HG03354 (cell line): ENCODE data around the gene LRRC45.

ENCODE experiments used
- ATAC-seq: cut with Tn5 transposase; IDR thresholded peaks from one replicate; pipeline ENCODE4 v1.9.1; 2021; ENCODE audit warnings: mild to moderate bottlenecking; ENCODE audit not compliant: unreplicated experiment, poor library complexity, severe bottlenecking

The LRRC45 gene

DNA sequence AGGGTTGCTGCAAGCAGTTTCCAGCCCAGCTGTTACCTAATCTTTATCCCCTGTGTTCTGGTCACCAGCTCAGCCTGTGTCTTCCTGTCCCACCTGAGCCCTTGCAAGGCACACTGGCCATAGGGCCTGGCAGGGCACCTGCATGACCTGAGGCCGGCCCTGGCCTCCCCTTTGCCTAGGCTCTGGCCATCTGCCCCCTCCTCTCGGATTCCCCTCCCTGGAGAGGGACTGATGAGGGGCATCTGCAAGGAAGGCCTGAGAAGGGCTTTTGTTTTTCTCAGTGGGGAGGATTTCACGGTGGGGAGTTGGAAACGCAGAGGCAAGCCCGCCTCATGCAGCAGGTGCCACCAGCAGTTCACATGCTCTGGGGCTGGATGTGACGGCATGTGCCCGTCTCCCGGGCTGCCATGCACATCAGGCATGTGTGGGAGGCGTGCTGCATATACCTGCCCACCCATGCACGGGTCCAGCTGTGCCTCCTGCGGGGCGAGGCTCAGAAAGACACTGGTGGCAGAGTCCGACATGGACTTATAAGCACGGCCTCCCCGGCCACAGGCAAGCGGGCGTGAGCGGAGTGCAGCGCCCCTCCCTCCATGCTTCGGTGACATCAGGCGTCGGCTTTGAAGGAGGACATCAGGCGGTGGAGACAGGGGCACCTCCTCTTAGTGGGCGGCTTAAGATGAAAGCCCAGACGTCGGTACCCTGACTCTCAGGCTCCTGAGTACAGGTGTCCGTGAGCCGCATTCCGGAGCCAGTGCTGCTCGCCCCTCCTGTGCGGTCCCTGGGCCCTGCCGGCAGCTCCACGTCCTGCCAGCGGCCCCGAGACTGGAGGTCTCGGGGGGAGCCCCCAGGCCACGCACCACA, 29.1 kb upstream of the LRRC45 start:
- ATAC-seq: no peak

DNA sequence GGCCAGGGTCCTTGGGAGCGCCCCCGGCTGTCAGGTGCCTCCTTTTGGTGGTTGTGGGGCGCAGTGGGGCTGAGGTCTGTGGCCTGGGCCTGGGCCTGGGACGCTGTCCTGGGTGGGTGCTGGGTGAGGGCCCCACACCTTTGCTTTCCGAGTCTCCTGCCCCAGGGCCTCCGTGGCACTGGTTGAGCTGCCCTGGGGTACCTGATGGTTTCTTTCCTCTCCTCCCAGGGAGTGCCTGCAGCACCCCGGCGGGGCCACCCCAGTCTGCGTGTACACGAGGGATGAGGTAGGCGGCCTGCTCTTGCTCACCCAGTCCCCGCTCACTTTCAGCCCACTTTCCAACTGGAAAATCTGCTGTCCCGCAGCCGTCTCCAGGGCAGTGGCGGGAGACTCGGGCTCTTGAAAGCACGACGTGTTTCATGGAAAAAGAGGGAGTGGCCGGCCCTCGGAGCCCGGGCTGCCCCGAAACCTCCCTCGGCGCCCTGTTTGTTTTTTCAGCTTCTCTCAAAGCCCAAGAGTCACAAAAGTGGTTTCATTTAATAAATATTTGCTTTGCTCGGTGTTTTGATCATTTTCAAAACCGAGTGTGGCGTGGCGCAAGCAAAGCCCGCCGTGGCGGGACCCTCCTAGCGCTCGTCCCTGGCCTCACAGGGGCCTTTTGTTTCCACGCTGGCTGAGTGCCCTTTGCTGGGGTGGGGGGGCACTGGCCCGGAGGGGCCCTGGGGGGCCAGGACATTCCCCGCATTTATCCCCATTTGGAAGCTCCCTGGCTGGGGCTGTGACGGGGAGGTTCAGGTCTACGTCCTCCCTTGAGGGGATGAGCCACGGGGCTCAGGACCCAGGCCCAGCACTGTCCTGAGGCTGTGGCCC, 28.3 kb upstream of the LRRC45 start:
- no peak for ATAC-seq

DNA sequence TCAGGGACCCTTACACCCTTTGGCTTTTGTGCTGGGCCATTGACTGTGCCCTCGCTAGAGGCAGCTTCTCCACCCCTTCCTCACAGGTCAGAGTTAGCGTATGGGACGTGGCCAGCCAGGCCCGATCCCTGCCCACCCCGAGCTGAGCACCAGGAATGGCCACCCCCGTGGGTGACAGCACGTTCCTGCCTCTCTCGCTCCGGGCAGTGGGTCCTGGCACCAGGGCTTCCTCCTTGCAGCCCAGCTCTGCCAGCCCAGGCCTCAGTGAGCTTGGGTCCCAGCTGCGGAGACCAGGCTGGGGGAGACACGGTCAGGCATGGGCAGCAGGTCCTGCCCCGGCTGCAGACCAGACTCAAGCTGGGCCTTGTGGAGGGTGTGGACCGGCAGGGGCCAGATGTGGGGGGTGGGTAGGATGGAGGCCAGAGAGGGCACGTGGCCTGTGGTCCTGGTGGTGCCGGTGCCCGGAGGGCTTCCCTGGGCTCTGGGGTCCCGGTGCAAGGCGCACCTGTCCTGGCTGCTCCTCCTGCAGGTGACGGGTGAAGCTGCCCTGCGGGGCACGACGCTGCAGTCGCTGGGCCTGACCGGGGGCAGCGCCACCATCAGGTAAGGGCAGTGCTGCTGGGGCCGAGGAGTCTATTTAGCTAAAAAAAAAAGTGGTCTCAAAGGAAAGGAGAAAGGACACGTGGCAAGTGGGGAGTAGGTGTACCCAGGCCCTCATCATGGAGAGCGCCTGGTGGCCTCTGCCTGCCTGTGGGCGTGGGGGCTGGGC, 27.5 kb upstream of the LRRC45 start:
- ATAC-seq: no peak

DNA sequence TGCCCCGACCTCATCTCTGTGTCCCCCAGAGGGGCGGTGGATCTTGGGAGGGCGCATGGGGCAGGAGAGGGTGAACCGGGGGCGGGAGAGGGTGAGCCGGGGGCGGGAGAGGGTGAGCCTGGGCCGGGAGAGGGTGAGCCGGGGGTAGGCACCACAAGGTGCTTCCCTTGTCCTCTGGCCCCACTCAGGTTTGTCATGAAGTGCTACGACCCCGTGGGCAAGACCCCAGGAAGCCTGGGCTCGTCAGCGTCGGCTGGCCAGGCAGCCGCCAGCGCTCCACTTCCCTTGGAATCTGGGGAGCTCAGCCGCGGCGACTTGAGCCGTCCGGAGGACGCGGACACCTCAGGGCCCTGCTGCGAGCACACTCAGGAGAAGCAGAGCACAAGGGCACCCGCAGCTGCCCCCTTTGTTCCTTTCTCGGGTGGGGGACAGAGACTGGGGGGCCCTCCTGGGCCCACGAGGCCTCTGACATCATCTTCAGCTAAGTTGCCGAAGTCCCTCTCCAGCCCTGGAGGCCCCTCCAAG, 26.8 kb upstream of the LRRC45 start:
- no peak for ATAC-seq

DNA sequence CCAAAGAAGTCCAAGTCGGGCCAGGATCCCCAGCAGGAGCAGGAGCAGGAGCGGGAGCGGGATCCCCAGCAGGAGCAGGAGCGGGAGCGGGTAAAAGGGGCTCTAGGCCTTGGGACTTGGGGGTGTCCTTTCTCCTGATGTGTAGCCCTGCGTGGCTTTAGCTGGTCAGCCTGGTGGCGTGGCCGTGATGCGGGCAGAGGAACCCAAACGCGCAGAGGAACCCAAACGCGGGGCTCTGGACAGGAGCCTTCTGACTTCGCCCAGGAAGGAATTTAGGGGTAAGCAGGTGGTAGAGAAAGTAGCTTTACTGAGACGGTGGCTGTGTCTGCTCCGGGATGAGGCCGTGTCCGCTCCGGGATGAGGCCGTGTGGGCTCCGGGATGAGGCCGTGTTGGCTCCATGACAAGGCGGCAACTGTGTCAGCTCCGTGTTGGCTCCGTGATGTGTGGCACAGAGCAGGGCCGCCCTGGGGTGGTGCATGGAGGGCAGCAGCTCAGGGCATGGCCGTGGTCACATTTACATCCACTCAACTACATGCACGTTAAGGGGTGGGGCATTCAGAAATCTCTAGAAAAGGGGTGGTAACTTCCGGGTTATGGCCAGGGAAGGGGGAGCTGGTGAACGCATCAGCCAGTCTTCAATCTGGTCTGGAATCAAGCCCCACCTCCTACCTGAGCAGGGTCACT, 26.2 kb upstream of the LRRC45 start:
- no peak for ATAC-seq

DNA sequence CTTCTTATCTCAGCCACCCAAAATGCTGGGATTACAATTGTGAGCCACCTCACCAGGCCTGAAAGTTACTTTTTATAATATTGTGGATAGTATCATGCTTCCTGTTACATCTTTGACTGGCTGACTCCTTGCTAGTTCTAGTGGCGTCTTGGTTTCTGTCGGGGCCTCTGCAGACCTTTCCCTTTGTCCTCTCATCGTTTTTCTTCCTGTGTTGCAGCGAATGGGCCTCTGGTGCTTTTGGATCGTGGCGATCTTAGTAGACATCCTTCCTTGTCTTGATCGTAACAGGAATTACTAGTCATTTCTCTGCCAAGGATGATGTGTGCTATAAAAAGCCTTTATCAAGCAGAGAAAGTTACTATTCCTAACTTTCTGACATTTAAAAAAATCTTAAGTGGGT, 24.9 kb upstream of the LRRC45 start:
- ATAC-seq: no peak

DNA sequence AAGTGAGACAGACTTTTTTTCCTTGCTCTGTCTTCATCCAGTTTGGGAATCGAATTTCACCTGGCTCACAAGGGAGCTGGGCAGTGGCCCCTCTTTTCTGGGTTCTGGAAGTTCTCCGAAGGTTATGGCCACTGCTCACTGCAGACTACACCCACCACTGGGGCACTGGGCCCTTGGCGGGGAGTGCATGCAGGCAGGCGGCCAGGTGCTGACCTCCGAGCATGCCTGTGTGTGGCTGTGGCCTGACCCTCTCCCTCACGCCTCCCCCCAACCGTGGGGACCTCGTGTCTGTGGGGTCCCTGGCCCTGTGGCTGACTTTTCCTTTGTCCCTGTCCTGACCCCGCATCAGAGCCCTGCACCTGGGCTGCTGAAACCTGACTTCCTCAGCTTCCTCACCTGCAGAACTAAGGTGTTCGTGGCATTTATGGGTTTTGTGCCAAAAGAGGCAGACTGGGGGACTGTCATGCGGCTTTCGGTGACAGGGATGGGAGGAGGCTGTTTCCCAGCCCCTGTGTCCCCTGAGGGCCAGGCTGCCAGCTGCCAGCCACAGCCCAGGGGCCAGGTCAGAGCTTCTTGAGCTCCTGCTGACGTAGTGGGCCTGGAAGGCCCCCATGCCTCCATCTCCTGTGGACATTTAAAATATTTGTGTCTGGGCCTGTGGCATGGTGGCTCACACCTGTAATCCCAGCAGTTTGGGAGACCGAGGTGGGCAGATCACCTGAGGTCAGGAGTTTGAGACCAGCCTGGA, 24.2 kb upstream of the LRRC45 start:
- ATAC-seq: no peak

DNA sequence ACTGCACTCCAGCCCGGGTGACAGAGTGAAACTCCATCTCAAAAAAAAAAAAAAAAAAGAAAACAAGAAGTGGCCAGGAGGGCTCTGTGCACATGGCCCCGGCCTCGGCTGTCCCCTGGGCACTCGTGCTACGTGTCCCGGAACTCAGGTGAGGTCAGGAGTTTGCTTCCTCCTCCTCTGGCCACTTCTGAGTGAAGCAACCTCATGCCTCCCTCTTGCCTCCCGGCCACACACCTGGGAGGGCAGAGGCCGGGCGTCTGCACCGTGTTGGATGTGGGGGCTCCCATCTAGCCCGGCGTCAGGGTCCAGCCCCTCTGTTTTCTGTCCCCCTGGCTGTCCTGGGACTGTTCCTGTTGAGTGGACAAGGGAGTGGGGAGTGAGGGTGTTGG, 23.5 kb upstream of the LRRC45 start:
- no peak for ATAC-seq

DNA sequence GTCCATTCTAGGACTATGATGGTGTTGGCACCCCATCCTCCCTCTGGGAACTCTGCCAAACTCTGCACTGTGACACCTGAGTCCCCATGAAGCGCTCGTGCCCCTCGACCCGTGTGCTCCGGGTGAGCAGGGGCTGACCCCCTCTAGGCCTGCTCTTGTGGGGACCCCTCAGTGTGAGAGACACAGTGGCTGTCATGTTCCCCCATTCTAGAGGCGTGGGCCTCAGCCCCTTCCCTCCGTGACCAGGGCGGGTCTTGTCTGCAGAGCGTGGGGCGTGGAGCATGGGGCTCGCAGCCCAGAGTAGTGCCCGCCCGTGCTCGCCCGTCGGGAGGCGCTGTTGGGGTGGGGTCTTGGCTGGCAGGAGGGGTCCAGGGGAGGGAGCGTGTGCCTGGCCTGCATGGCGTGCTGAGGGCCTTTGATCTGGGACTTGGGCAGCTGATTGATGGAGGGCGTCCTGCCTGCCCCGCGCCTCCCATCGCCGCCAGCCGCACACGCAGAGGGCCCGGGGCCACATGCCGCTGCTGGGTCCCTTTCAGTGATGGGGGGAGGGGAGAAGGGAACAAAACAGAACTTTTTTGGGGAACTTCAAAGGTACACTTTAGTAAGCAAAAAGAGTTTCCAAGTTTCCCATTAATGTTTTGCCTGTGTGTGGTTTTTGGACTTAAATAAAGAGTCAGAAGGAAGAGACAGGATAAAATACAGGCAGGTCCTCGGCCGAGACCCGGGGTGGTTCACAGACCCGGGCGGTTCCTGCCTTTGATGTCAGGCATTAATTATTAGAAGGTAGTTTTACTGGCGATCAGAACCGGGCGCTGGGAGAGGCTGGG, 22.9 kb upstream of the LRRC45 start:
- ATAC-seq: no peak

DNA sequence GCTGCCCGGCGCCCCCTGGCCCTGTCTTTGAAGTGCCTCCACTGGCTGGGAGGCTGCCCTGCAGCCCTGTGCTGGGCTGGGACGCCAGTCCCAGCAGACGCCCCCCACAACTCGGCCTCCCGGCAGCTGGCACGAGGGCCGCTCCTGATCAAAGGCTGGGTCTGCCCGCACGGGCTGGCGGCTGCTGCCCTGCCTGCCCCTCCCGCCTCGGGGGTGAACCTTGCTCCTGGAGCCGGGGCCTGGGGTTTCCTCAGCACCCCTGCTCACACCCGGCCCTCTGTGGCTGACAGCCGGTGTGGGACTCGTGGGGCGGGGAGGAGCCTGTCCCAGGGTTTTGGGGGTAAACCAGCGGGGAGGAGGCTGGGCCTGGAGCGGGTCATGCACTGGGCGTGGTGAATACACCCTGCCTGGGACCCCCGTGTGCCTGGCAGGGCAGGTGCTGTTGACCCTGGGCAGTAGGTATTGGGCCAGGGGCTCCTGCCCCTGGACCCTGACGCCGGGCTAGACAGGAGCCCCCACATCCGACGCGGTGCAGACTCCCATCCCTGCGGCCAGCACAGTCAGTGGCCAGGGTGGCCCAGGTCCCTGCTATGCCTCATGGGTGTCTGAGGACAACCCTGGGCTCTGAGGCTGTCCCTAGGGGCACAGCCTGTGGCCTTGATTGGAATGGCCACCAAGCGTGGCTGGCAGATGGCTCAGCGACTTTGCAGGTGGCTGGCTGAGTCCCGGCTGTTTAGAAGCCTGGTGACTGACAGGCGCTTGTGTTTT, 22.1 kb upstream of the LRRC45 start:
- no peak for ATAC-seq

DNA sequence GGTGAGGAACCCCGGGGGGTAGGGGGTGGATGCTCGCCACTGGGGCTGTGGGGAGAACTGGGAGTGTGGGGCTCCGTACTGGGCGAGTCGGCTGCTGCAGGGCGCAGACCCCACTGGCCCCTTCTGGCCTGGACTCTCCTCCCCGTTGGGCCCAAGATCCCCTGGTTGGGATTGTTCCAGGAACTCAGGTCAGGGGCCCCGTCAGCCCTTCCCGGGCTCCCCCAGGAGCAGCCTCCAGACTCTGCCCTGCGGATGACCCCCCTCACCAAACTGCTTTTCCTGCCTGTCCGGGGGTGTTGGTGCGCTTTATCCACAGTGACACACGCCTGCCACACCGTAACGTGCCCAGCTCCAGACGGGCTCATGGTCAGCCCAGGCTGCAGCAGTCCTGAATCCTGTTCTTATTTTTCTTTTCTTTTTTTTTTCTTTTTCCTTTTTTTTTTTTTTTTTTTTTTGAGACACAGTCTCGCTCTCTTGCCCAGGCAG, 21.5 kb upstream of the LRRC45 start:
- ATAC-seq: no peak

DNA sequence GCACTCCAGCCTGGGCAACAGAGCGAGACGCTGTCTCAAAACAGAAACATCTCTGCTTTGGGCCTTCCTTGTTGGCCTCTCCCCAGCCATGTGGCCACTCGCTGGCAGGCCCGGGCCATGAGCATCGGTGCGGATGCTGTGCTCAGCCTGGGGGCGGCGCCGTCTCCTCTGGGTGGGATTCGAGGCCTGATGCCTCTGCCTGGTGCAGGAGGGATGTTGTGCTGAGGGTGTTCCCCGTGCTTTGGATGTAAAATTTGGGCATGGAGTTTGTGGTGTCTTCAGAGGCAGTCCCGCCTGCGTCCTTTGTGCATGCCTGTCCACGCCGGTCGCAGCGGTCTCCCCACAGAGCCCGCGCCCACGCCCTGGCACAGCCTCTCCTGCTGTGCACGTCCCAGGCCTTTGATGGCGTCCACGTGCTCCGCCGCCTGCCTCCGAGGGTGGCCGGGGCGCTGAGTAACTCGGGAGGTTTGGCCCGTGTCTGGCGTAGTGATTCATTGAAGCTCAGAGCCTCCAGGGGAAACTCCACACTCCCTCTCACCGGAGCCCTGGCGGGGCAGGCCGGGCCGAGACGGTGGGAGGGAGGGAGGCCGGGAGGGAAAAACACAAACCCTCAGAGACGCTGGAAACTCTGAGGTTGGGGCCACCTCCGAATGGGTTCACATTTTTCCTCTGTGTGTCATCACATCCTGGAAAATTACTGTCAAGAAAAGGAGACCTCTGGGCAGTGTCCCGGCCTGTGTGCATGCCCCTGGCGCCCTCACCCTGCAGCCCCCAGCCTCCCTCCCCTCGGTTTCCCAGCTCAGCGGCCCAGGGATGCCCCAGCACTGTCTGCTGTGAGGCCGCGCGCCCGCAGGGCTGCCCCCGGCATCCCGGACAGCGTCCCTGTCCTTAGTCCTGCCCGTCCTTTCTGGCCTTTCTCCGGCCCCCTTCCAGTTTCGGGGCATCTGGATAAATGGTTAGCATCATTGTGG, 19.4 kb upstream of the LRRC45 start:
- ATAC-seq: no peak

DNA sequence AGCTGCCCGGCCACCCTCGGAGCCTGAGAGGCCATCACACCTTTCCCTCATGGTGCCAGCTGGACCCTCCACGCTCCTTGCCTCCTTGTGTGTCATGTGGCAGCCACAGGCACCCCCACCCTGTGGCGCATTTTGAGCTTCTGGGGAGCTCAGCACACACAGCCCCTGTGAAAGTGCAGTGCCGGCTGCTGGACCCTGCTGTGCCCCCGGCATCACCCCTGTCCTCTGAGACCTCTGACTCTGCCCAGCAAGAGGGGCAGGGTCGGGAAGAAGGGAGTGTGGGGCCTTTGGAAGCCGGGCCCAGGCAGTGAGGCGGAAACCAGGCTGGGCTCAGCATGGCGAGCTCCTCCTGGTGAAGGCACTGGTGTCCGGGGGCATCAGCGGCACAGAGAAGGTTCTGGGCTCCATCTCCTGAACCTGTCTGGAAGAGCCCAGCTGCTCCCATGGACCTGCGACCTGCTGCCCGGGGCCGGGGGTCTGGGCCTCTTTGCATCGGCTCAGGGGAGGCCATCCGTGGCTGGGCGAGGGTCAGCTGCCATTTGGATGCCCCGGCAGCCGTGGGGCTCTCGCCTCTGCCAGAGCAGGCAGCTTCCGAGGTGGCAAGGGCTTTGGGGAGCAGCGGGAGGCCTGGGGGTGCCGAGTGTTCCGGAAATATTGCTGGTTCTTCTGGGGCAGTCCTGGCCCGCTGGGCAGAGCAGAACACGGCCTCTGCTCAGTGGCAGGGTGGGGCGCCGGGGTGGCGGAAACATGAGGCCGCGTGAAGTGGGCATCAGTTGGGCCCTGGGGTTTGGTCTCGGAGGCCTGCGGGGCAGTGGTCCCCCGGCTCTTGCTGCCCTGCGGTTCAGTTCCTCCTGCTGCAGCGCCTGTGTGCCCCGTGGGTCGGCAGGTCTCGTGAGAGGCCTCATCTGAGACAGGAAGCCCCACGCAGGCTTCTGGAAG, 18.3 kb upstream of the LRRC45 start:
- ATAC-seq: no peak

DNA sequence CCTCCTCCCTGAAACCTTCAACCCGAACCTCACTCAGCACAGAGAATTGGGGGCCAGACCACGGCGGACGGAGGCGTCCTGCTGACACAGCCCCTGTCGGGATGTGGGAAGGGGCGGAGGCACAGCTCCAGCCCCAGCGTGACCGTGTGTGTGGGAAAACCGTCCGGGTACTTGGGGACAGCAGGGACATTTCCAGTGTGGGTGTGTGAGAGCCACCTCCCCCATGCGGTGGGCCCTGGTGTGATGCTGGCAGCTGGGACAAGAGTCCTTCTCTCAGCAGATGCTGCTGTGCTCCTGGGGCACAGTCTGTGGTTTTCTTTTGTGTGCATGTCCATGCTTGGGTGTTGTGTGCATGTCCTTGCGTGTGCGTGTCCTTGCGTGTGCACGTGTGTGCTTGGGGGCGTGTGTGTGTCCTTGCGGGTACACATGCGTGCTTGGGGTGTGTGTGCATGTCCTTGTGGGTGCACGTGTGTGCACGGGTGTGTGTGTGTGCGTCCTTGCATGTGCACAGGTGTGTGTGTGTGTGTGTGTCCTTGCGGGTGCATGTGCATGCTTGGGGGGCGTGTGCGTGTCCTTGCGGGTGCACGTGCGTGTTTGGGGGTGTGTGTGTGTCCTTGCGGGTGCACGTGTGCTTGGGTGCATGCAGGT, 17.3 kb upstream of the LRRC45 start:
- no peak for ATAC-seq
